Stimulated activated CD4-positive, alpha-beta T cell treated with anti-CD3 and anti-CD28 coated beads, Interleukin-15, amount 100 ng/mL, for 1 hour (primary cell): Measurements from ENCODE around the gene NPLOC4.
"Not testable (repeated sequence)": the region's sequence is repeated elsewhere in the genome, so short reads cannot be mapped to it uniquely, and the experiment has no call there.

Source experiments
- DNase-seq, 2 donors: peaks; one replicate each; pipeline ENCODE4 v3.0.0-alpha.2; 2020; ENCODE audit warnings: low read depth in 1 of 2, low spot score in 1 of 2

Gene NPLOC4

DNA sequence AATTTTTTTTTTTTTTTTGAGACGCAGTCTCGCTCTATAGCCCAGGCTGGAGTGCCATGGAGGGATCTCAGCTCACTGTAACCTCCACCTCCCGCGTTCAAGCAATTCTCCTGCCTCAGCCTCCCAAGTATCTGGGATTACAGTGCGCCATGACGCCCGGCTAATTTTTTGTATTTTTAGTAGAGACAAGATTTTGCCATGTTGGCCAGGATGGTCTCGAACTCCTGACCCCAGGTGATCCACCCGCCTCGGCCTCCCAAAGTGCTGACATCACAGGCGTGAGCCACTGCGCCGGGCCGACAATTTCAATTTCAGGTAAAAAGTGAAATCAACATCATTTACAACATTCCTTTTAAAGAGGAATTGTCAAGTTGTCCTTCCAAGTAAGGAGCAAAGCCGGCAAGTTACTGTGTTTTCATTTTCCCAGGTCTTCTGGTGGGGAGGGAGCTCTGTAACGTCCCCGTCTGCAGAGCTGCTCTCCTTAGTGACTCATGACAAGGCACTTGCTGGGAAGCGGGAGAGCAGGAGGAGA is 873 bp downstream of the NPLOC4 start:
- DNase-seq: no peak

DNA sequence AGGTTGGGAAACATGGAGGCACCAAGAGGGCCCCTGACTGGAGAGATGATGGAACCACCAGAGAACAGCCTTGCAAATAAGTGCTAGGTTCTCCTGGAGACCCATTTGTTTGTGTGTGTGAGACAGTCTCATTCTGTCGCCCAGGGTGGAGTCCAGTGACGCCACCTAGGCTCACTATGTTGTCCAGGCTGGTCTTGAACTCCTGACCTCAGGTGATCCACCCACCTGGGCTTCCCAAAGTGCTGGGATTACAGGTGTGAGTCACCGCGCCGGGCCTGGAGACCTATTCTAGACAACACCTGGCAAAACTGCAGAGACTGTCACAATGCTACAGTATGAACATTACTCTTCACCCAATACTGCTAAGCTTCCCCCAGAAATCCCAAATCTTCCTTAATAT is 1.5 kb downstream of the NPLOC4 start:
- DNase-seq: no peak

DNA sequence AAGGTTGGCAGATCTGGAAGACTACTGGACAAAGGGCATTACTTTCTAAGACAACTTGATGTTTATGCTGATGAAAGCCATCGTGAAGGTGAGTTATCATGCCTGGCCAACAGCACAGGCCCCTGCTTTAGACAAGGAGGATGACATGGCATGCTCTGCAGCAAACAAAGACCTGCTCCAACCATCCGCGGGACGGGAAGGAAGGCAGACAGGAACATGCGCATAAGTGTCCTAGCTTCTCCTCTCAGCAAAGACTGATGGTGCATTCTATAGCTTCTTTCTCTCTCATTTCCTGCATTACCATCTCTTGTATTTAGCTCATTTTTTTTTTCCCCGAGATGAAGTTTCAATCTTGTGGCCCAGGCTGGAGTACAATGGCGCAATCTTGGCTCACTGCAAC is 5.4 kb downstream of the NPLOC4 start:
- DNase-seq: no peak

DNA sequence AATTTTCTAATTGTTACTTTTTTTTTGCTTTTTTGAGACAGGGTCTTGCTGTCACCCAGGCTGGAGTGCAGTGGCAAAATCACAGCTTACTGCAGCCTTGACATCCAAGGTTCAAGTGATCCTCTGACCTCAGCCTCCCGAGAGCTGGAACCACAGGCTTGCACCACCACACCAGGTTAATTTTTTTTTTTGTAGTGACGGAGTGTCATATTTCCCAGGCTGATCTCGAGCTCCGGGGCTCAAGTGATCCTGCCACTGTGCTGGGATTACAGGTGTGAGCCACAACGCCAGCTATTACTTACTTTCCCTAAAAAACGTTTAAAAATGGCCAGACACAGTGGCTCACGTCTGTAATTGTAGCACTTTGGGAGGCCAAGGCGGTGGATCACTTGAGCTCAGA is 6.6 kb downstream of the NPLOC4 start:
- DNase-seq: no peak

DNA sequence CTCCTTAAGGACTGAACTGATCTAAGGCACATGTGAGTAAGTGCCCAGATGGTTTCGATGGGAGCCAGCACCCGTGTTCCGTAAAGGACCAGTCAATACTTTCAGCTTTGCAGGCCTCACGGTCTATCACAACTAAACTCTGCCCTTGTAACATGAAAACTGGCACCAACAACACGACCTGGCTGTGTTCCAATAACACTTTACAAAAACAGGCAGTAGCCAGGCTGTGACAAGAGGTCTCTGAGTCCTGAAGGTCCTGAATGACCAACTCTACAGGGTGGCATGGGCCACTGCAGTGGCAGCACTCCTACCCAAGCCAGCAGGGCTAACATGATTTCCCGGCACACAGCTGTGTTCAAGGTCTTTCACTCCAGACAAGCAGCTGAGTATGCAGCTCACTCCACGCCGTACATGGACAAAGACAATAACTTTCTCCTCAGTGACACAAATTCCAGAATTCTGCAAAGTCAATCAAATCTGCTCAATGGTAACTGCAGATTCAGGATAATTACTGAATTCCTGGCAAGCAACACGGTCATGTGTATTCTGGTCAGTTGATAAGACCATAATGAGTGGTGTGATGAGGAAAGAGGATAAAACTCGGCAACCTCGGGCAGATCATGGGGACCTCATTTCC is 15.3 kb downstream of the NPLOC4 start:
- no peak for DNase-seq

DNA sequence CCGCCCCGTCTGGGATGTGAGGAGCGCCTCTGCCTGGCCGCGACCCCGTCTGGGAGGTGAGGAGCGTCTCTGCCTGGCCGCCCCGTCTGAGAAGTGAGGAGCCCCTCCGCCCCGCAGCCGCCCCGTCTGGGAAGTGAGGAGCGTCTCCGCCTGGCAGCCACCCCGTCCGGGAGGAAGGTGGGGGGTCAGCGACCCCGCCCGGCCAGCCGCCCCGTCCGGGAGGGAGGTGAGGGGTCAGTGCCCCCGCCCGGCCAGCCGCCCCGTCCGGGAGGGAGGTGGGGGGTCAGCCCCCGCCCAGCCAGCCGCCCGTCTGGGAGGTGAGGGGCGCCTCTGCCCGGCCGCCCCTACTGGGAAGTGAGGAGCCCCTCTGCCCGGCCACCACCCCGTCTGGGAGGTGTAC is 18.6 kb downstream of the NPLOC4 start:
- DNase-seq: not testable (repeated sequence)

DNA sequence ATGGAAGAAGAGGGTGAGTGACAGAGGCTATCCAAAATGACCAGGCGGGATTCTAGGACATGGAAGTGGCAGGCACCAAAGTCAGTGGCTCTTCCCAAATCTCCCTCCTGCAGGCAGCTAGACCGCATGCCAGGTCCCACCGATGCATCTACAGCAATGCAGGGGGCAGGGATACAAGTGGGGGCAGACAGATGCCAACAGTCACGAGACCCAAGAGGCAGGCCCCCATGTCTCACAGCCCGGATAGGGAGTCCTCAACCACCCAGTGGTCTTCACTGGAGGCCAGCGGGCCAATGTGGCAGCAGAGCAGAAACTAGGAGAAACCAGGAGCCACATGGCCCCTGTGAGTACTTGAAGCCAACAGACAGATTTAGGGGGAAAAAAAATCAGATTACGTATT is 20.0 kb downstream of the NPLOC4 start:
- no peak for DNase-seq

DNA sequence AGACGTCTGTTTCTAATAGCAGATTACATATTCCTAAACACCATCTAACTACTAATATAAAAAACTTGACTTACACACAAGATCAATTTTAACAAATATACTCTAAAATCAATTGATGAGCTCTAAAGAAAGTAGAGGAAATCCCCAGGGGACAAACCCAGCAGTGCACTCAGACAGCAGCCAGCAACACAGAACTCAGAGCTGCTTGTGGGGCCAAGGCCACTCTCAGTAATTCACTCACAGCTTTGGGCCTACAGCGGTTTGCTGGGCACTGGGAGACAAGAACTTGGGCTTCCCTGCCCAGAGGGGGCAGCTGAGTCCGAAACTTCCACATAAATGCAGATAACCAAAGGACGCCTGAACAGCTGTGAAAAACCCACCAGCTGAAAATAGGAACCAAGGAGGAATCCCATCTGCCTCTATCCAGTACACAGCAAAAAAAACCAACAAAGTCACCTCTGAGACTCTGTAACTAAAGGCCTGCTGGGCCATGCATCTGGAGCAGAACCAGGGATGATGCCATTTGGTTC is 21.4 kb downstream of the NPLOC4 start:
- no peak for DNase-seq

DNA sequence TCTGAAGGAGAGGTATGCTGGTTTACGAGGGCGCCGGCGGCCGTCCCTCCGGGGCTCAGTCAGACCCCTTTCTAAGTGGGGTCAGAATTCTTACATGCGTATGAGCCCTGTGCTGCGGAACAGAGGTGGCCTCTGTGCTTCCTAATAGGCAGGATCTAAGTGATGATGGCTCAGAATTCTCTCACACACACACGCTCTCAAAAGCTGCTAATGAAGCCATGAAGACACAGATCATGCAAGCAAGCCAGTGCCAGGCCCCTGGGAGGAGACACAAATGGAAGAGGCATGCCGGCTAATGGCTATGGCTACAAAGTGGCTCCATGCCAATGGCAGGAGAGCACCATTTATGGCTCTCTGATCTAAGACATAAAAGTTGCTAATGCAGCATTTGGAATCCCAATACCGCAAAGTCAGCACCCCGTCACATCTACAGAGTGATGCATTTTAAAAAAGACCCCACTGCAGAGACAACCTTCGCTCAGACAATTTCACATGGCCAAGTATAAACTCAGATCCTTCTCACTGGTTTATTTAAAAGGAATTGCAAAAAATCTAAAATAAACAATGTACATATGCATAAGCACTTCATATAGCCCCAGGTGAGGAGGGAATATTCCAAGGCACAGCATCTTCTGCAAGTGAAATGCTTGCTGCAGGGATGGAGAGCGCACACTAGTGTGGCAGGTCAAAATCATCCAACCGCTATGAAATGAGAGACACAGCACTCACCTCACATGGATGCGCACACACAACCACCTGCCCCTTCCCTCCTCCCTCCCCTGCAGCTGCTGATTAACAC is 24.5 kb downstream of the NPLOC4 start:
- DNase-seq: no peak

DNA sequence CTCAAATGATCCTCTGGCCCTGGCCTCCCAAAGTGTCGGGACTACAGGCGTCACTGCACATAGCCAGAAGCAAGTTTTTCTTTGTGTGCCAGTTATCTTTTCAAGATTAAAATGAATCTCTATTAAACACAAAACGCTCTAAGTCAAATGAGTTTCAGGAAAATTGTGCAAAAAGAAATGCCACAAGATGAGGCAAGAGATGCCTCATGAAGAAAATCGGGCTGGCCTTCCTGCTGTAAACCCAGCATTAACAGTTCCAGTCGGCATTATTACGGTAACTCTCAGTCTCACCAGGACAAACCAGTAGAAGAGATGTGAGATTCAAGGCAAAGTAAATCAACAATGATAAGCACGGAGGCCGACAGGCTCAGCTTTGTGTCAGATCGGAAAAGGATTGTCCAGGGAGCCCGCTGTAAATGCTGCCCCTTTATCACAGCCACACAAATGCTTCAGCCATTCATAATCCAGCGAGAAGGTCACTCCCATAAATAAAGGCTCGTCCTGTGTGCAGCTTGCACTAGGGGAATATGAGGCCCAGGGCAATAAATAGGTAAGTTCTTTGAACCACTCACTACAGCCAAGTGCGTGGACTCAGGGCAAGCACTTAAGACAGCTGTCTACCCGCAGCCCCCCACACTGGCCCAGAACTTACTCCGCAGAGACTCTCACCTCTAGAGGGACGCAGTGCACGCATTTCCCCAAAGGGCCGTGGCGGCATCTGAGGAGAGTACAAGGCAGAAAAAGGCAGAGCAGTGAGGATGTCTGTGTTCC is 27.2 kb downstream of the NPLOC4 start:
- no peak for DNase-seq

DNA sequence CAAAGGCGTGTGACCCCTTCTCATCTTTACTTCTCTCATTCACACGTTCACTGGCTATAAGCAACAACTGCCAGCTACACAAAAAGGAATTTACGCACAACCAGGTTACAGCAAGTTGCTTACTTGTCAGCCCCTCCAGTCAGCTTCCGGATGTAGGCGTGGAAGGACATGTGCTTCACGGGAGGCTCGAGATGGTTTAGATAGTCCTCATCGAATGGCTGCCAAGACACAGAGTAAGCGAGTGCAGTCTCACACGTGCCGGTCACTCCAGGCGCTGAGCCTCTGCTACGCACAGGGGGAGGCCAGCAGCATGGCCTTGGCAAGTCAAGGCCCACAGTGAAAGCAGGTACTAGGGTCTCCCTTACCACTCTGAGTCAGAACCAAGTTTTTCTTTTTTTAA is 28.3 kb downstream of the NPLOC4 start:
- DNase-seq: no peak

DNA sequence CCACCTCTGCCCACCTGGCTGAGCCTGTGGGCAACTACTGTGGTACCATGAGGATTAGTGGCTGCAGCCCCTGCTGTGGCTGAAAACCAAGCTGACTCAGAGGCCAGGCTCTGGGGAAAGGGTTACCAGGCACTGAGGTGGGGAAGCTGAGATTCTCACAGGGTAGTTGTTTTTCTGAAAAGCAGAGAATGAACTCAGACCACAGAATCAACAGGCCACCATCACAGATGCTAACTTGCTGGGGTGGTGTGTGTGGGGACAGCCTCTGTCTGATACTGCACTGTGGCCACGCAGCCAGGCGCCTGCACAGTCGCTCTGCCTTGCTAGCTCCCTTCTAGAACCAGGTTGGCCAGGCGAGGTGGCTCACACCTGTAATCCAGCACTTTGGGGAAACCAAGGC is 28.8 kb downstream of the NPLOC4 start:
- DNase-seq: no peak

DNA sequence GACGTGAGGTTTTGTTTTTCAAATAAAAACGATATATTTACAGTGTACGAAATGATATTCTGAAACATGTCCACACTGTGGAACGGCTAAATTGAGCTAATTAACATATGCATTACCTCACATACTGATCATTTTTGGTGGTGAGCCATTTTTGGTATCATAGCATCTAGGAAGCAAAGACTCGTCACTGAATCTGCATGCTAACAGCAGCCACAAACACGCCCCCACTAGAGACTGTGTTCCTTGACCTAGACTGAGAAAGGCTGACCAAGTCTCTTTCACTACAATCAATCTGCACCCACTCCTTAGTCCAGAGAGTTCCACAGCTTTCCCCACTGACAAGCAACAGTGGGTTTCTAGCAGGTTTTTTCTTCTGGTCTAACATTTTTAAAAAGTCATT is 29.5 kb downstream of the NPLOC4 start:
- no peak for DNase-seq

DNA sequence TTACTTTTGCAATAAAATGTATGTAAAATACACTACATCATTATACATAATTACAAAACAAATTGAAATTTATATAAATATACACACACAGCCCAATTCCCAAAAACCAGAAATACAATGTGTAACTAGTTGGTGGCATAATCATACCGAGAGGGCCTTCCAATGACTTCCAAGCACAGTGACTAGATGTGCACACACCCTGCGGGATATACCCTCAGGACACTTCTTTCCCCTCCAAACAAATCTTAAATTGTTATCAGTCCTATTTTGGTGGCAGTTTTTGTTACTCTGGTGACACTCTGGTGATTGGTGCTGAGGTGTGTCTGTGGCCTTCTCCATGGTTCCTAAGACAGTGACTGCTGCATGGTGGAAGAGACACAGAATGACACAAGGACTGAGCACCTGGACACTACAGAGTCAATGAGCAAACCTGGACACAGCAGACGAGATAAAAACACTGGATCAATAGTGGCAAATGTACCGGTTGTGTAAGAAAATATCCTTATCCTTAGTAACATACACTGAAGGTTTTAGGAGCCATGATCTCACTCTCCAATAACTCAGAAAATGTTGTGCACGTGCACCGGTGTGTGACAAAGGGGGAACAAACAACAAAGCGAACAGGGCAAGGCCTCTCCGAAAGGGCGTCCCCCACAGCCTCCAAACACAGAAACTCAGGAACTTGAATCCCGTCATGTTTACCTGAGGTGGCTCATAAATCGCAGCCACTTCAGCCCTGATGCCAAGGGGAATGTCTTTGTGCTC is 32.9 kb downstream of the NPLOC4 start:
- no peak for DNase-seq

DNA sequence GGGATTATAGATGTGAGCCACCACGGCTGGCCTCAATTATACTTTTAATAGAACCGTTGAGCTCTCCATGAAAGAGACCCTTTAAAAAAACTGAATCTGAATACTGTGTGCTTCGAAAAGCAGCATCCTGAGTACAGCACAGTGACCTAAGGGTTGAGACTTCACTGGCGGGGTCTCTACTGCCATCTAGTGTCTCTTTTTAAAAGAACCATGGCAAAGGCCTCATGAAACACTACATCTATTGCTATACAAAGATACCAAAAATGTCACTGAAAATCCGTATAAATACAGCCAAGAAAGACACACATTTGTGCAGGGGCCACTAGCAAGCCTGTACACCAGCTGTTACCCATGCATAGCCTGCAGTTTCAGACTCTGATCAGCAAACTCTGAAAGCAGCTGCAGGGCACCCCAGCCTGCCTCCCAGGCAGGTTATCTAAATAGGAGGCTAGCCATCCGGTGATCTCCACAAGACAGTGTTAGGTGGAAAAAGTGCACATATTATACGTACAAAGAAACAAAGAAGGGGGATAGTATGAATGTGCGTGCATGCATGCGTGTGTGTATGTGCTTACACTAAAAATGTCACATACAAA is 35.3 kb downstream of the NPLOC4 start:
- no peak for DNase-seq

DNA sequence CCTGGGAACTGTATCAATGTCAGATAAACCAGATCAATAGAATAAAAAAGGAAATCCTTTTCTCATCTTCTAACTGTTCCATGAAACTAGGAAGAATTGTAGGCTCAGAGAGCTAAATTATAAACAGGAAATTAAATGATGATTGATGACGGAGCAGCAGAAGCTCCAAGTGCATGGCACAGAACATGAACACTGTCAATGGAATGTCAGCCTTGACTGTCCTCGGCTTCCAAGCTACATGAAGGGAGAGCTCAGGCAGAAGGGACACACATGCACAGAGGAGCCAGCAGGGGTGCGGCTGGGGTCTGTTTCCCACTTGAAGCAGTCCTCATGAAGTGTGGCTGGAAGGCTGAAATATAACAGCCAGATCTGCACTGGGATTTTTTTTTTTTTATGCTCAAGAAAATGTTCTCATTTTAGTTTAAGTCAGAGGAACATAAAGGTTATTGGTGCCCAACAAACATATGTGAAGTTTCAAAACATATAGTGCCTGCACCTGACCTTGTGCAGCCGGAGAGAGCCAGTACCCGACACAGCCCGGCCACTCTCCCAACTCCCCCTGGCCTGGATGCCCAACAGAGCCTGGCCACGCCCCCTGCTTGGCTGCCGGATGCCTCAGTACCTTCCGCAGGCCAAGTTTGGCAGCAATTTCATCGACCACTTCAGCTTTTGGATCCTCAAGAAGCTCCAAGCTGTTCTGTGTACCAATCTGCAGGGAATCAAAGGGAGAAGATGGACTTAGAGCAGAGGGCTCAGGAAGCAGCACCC is 37.0 kb downstream of the NPLOC4 start:
- DNase-seq: no peak

DNA sequence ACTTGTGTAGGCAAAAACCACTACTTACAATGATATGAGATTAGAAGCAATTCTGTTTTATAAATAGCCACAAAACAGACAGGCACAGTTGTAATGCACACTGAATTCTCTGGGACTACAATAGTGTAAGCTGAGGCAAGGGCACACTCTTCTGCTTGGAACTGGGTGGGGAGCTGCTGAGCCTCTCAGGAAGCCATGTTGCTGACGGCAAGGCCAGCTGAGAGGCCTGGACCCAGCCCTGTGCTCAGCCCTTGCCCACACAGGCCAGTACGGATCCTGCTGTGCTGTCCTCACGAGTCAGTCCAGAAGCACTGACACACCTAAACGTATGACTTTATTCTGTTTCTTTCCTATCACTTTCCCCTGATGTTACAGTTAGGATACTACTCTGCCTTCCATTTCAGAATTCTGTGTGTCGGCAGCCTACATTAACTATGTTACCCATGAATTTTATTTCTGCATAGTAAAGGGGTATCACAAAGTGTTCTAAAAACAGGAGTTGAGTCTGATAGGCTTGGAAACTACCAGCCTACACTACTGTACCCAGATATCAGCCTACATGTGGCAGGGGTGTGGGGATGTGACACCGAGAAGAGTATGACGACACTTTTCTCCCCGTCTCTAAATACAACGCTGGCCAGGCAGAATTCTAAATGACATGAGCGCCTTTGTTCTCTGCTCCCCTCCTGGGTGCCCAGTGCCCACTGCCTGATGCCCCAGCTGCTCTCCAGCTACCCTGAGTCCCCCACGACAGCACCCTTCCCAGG is 43.6 kb downstream of the NPLOC4 start:
- DNase-seq: no peak

DNA sequence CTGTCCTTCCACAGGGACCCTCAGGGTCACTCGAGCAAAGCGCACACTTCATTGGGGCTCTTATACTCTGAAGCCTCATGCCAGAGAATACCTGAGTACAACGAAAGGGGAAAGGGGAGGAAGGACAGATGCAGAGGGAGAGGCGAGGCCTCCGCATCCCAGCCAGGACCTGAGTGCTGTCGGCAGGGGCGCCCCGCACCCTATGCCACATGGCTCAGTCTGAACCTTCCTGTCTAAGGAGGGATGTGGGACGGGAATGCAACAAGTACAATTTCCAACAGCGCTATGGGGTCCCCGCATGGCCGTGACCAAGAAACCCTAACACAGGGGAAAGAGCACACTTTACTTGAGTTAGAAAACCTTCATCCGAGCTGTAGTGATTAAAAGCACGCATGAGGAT is 44.9 kb downstream of the NPLOC4 start:
- DNase-seq: no peak

DNA sequence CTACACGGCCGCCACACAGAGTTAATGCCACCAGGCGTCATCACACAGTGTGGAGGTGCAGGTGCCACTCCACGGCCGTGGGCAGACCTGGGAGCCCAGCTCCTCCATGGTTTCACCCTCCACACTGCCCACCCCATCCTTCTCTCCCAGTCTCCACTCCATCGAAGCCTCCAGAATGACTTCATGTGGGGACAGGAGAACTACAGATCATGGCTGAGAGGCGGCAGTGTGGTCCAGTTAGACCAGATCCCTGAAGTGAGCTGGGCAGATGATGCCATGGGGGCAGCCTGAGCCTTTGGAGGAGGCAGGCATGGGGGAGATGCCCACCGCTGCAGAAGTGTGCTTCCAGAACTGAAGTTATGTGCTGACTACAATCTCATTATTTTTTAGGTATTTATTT is 46.8 kb downstream of the NPLOC4 start:
- DNase-seq: no peak
